HG02763 (cell line): ENCODE results near the gene HTN3.
"Not testable (repeated sequence)": the region's sequence is repeated elsewhere in the genome, so short reads cannot be mapped to it uniquely, and the experiment has no call there.

Experiments used
- ATAC-seq: cut with Tn5 transposase; IDR thresholded peaks from one replicate; pipeline ENCODE4 v1.9.1; 2021; ENCODE audit warnings: mild to moderate bottlenecking, moderate library complexity; ENCODE audit not compliant: unreplicated experiment

Gene HTN3

GRCh38 chr4:70028159-70028558, at the start of gene HTN3:
Gene HTN3 (plus strand): TSS chr4:70028459. CDS start chr4:70030741, 2,282 bp downstream.
- ATAC-seq = not testable (repeated sequence)

DNA sequence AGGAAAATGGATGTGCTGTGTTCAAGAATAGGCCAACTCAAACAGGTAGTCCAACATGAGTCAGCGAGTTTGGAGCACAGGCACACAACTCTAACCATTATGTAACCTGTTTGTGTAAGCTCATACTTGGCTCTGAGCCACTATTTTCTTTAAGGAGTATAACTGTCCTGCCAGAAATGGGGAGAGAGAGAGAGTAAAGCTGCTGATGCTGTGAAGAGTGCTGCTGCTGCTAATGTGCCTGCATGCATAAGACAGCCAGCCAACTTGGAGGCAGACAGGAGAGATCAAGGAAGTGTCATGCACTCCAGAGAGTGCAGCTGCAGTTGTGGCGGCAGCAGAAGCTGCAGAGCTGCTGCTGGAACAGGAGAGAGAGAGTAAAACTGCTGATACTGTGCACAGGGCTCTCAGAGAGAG, 44.2 kb upstream of the HTN3 start:
- ATAC-seq = no peak

DNA sequence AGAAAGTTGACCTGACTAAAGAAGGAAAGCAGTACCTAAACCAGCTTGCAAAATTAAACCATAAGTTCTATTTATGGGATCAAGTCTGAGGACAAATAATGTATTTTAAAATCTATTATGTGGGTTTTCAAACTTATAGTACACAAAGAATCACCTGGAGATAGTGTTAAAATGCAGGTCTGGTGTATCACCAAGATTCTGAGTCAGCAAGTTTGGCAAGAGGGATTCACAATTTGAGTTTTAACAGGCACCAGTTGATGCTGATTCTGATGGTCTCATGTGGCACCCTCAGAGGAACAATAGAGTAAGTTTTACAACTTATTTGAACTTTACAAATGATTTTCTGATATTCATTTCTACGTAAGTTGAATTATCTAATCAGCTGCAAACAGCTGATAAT, 41.6 kb upstream of the HTN3 start:
- ATAC-seq = no peak

DNA sequence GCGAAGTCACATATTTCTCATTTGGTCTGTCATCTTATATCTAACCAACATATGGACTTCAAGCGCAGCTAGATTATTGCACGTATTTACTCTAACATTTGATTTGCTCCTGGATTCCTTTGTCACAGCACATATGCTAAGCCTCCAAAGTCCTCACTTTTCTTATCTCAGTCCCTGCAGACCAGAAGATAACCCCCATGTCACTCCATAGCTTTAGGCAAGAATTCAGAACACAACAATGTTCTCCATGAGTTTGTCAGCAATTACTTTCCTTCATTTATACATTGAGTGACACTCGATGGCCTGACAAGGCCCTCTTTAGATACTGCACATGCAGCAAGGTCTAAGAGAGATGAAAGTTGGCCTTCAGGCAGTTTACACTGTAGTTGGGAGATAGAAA, 37.2 kb upstream of the HTN3 start:
- ATAC-seq = no peak

- ATAC-seq = no peak
Measured at GRCh38 chr4:69994782-69995181, 33.5 kb upstream of the HTN3 start.

DNA sequence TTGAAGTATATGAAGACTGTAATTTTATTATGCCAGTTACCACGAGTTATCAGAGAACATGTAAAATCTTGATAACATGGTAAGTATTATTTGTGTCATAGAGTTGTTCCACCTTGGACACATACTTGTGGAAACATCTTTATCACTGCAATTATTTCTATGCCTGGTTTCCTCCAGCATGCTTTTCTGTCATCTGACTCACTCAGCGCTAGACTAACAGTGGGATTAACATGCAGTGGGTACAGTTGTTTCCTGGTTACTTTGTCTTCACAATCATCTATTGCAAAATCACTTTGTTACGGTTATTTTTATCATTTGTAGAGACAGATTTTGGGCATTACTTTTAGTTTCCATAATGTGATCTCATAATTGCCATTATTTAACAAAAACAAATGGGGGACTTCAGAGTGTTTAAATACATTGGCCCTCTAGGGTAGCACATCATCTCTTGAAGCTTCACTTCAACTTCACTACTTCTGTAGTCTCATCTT, 32.7 kb upstream of the HTN3 start, which contains the start of gene STATH:
TSS of gene STATH (plus strand) at position 441 of the 491 bp plus-strand sequence. CDS start 2,472 bp downstream, outside the sequence.
- no peak for ATAC-seq

DNA sequence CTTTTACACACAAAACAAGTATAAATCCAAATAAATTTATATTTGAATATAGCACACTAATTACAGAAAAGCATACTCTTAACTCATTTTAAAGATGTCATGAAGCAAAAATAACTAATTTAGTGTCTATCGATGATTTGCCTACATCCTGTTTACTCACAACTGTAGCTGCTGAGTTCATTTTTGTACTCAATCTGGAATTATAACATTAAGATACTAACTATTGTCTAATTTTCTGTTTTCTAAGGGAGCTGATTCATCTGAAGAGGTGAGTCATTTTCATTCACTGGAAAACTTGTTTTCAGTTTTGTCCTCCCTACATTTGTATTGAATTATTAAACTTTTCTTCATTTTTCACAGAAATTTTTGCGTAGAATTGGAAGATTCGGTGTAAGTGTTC, 28.8 kb upstream of the HTN3 start:
- no peak for ATAC-seq

GRCh38 chr4:70000711-70001110, 27.5 kb upstream of the HTN3 start:
- no peak for ATAC-seq

DNA sequence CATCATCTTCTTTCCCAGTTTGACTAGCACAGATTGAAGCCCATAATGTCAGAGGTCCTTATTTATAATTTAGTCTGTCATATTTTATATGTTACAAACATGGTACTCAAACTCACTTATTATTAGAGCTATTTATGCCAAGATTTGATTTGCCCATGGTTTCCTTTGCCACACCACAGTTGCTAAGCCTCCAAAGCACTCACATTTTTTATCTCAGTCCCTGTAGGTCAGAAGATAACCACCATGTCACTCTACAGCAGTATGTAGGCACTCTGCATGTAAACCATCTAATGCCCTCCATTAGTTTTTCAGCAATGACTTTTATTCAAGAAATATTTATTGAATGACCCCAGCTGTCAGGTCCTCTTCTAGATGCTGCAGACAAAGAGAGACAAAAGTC, 25.8 kb upstream of the HTN3 start:
- ATAC-seq = no peak

DNA sequence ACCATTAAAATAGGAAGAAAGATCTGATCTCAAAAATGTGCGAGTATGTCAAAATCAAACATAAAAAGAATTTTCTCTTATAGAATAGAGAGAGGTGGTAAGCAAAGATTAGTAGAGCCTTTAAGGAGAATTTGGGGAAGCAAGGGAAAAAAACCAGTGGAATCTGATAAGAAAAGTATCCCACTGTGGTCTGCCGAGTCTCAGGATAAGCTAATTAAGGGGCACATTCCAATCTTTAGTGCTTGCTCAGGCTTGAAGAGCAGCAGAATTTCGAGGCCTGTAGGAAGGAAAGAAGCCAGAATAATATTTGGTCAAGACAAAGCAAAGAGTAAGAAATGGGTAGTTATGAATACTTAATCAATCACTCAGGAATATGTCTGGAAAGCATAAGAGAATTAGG, 19.5 kb upstream of the HTN3 start:
- ATAC-seq = no peak

DNA sequence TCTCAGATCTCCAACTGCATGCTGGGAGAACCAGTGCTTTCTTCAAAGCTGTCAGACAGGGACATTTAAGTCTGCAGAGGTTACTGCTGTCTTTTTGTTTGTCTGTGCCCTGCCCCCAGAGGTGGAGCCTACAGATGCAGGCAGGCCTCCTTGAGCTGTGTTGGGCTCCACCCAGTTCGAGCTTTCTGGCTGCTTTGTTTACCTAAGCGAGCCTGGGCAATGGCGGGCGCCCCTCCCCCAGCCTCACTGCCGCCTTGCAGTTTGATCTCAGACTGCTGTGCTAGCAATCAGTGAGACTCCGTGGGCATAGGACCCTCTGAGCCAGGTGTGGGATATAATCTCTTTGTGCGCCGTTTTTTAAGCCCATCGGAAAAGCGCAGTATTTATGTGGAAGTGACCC, 9.3 kb upstream of the HTN3 start:
- ATAC-seq = not testable (repeated sequence)

DNA sequence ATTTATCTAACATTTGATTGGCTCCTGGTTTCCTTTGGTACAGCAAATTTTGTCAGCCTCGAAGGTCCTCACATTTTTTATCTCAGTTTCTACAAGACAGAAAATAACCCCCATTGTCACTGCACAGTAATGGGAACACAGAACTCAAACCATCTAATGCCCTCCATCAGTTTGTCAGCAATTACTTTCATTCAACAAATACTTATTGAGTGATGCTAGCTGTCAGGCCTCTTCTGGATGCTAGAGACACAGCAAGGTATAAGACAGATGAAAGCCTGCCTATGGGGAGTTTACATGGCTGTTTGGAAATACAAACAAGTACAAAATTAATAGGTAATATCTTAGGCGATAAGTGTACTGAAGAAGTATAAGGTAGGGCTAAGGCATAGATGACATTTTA, 5.0 kb upstream of the HTN3 start:
- ATAC-seq = no peak

DNA sequence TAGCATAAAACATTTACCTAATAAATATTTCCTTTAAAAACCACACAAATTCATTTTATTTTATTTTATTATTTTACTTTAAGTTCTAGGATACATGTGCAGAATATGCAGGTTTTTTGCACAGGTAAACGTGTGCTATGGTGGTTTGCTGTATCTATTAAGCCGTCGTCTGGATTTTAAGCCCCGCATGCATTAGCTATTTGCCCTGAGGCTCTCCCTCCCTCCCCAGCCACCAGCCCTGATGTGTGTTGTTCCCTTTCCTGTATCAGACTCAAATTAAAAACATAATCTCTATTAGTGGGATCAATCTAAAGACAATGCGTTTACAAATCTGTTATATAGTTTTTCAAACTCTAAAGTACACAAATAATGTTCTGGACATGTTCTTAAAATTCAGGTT, 1.2 kb upstream of the HTN3 start:
- no peak for ATAC-seq

DNA sequence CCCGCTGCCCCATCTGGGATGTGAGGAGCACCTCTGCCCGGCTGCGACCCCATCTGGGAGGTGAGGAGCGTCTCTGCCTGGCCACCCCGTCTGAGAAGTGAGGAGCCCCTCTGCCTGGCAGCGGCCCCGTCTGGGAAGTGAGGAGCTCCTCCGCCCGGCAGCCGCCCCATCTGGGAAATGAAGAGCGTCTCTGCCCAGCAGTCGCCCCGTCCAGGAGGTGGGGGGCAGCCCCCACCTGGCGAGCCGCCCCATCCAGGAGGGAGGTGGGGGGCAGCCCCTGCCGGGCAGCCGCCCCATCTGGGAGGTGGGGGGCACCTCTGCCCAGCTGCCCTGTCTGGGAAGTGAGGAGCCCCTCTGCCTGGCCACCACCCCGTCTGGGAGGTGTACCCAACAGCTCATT, 9.3 kb downstream of the HTN3 start:
- not testable (repeated sequence) for ATAC-seq

DNA sequence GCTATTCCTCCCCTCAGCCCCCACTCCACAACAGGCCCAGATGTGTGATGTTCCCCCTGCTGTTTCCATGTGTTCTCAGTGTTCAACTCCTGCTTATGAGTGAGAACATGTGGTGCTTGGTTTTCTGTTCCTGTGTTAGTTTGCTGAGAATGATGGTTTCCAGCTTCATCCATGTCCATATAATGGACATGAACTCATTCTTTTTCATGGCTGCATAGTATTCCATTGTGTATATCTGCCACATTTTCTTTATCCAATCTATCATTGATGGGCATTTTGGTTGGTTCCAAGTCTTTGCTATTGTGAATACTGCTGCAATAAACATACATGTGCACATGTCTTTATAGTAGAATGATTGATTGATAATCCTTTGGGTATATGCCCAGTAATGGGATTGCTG, 11.7 kb downstream of the HTN3 start:
- not testable (repeated sequence) for ATAC-seq

DNA sequence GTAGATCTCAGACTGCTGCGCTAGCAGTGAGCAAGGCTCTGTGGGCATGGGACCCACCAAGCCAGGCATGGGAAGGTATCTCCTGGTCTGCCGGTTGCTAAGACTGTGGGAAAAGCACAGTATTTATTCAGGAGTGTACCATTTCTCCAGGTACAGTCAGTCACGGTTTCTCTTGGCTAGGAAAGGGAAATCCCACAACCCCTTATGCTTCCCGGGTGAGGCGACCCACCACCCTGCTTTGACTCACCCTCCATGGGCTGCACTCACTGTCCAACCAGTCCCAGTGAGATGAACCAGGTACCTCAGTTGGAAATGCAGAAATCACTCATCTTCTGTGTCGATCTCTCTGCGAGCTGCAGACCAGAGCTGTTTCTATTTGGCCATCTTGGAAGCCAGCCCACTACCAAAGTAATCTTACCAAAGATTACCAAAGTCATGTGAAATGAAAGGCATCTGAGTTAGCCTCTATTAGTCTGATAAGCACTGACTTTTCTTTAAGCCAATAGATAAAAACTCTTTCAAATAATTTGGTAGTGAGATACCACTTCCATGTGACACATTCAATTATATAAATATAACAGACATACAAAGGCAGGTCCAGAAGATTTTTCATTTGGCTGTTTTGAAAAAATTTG, 13.5 kb downstream of the HTN3 start:
- no peak for ATAC-seq

GRCh38 chr4:70050138-70050537, 21.9 kb downstream of the HTN3 start, which contains the start of gene HTN1:
Gene HTN1 (plus strand): TSS chr4:70050438. CDS start chr4:70053077, 2,639 bp downstream.
- not testable (repeated sequence) for ATAC-seq

DNA sequence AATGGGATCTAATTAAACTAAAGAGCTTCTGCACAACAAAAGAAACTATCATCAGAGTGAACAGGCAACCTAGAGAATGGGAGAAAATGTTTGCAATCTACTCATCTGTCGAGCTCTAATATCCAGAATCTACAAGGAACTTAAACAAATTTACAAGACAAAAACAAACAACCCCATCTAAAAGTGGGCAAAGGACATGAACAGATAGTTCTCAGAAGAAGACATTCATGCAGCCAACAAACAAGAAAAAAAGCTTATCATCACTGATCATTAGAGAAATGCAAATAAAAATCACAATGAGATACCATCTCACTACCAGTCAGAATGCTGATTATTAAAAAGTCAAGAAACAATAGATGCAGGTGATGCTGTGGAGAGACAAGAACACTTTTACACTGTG, 28.3 kb downstream of the HTN3 start:
- not testable (repeated sequence) for ATAC-seq

DNA sequence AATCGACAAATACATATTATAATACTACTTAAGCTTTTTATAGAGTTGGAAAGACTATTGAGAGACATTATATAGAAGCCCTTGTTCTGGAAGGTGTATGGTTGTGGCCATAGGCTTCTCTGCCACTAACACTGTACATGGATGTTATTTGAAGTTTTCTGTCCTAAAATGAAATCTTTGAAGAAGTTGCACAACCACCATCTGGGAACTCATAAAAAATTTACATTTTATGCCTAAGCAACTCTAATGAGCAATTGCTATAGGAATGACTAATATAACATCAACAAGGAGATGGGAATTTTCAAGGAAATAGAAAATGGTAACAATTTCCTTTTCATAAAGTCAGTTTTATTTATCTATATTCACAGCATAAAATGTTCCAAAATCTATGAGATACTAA, 29.4 kb downstream of the HTN3 start:
- ATAC-seq = no peak

- no peak for ATAC-seq
Measured at GRCh38 chr4:70059149-70059548, 30.9 kb downstream of the HTN3 start.

DNA sequence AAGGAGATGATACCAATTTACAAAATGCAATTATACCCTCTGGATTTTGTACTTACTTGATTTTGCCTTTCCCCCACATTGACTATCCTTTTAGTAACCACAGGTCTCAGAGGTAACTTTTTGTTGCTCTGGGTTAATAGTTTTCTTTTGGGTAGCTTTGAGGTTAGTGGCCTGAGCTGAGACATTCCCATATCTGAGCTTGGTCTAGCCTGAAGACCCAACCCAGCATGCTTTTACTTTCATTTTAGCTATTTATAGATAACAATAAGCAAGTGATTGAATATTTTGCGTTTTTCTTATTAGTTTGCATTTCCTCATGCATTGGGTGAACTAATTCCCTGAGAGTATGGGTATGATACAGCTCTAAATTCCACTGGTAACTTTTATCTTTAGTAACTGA, 33.7 kb downstream of the HTN3 start:
- peak; percentile 95 for ATAC-seq

GRCh38 chr4:70080205-70080604, 51.9 kb downstream of the HTN3 start:
- ATAC-seq = no peak
